GM19240 (cell line): ENCODE results near the gene PATJ.
"Not testable (repeated sequence)": the region's sequence is repeated elsewhere in the genome, so short reads cannot be mapped to it uniquely, and the experiment has no call there.

Experiments
- DNase-seq: peaks from one replicate; pipeline ENCODE4 v3.0.0; 2011; ENCODE audit warnings: low spot score; ENCODE audit not compliant: insufficient read length

Gene PATJ

DNA sequence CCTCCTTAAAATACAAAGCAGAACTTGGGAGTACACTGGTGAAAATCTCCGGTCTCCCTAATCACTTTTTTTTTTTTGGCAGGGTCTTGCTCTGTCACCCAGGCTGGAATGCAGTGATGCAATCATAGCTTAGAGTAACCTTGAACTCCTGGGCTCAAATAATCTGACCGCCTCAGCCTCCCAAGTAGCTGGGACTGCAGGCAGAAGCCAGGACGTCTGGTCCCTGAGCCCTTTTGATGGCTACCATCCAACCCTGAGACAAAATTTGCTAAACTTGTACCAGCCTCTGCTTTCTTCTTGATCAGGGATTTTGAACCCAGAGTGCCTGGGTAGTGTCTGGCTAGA, 456.5 kb downstream of the PATJ start:
- DNase-seq: no peak

DNA sequence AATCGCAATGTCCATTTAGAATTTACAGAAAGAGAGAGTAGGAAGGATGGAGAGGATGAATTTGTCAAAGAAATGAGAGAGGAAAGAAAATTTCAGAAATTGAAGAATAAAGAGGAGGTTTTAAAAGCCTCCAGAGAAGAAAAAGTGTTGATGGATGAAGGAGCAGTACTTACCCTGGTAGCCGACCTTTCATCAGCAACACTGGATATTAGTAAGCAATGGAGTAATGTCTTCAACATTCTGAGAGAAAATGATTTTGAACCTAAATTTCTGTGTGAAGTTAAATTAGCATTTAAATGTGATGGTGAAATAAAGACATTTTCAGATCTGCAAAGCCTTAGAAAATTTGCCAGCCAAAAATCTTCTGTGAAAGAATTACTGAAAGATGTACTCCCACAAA, 464.9 kb downstream of the PATJ start:
- DNase-seq: no peak

DNA sequence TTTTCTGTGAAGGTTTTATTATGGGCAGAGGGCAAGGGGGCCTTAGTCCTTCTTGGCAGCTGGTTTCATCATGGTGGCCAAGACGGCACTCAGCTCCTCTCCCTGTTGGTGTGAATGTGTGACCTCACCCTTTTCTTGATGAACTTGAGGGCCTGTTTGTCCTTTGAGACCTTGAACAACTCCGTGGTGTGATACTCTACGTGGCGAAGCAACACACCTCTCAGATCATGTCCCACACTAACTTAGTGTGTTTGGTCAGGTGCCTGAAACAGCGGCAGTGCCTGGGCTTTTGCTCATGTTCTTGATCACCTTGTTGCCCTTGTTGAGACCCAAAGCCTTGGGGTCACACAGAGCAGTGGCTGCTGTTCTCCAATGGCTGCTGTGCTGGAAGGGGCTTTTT, 465.8 kb downstream of the PATJ start:
- no peak for DNase-seq

GRCh38 chr1:62208970-62209369, 466.7 kb downstream of the PATJ start:
- DNase-seq: no peak

DNA sequence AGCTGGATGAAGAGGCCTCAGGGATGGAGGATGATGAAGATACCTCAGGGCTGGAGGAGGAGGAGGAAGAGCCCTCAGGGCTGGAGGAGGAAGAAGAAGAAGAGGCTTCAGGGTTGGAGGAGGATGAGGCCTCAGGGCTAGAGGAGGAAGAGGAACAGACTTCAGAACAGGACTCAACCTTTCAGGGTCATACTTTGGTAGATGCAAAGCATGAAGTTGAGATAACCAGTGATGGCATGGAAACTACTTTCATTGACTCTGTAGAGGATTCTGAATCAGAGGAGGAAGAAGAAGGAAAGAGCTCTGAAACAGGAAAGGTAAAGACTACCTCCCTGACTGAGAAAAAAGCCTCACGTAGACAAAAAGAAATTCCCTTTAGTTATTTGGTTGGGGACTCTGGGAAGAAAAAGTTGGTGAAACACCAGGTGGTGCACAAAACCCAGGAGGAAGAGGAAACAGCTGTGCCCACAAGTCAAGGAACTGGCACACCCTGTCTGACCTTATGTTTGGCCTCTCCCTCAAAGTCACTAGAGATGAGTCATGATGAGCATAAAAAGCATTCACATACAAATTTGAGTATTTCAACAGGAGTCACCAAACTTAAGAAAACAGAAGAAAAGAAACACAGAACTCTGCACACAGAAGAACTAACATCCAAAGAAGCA, 467.8 kb downstream of the PATJ start:
- DNase-seq: no peak

DNA sequence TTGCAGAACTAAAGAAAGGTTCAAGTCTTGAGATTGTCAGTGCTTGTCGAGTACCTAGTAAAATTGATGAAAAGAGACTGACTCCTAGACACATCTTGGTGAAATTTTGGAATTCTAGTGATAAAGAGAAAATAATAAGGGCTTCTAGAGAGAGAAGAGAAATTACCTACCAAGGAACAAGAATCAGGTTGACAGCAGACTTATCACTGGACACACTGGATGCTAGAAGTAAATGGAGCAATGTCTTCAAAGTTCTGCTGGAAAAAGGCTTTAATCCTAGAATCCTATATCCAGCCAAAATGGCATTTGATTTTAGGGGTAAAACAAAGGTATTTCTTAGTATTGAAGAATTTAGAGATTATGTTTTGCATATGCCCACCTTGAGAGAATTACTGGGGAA, 468.7 kb downstream of the PATJ start:
- DNase-seq: no peak

DNA sequence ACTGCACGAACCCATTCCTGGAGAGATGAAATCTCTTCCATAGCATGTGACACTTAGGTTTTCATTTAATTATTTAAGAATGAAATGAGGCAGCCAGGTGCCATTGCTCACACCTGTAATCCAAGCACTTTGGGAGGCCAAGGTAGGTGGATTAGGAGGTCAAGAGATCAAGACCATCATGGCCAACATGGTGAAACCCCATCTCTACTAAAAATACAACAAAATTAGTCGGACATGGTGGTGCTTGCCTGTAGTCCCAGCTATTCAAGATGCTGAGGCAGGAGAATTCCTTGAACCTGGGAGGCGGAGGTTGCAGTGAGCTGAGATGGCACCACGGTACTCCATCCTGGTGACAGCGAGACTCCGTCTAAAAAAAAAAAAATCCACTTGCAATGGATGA, 470.1 kb downstream of the PATJ start:
- DNase-seq: no peak

GRCh38 chr1:62213075-62213914, 471.0 kb downstream of the PATJ start:
- no peak for DNase-seq

DNA sequence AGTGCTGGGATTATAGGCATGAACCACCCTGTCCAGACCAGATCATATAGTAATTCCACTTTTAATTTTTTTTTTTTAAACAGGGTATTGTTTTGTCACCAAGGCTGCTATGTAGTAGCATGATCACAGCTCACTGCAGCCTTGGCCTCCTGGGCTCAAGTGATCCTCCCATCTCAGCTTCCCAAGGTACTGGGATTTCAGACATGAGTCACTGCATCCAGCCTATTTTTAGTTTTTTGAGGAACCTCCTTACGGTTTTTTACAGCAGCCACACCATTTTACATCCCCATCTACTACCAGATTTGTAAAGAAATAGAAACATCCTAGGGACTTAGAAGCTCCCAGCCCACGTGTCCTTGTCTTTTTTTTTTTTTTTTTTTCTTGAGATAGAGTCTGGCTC, 476.3 kb downstream of the PATJ start:
- DNase-seq: no peak

GRCh38 chr1:62220456-62220855, 478.2 kb downstream of the PATJ start:
- DNase-seq: not testable (repeated sequence)

DNA sequence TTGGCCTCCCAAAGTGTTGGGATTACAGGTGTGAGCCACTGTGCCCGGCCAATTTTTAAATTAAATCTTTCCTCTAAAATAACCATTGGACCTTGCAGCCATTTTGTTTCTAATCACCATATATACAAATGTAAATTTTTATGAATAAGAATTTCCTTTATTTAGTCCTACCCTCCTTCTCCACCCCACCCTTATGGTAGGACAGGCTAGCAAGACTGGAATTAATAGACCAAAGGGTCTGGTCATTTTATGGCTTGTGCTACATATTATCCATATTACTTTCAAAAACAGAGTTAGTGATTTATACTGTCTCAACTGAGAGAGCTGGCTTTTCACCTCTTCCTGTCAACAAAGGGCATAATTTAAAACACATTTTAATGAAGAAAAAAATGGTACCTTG, 478.9 kb downstream of the PATJ start:
- no peak for DNase-seq

- no peak for DNase-seq
These were observed 480.0 kb downstream of the PATJ start for GRCh38 chr1:62222321-62222720.

- no peak for DNase-seq
These were observed 481.9 kb downstream of the PATJ start for GRCh38 chr1:62224182-62224581.

DNA sequence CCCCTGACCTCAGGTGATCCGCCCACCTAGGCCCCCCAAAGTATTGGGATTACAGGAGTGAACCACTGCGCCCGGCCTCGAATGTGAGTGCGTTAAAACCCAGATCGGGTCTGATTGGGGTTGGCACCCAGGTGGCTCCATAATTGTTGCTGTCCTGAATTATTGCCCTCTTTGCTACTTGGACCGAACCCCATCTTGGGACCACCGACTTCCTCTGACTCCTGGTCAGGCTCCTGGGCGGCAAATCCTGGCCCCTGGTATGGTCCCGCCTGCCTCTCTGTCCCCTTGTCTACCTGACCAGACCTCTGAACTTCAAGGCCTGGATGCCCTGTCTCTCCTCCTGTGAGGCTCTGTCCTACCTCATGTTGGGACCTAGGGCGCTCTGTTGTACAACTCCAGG, 485.2 kb downstream of the PATJ start:
- DNase-seq: no peak
